Measurements from ENCODE around the gene NFIA.

NFIA gene

DNA sequence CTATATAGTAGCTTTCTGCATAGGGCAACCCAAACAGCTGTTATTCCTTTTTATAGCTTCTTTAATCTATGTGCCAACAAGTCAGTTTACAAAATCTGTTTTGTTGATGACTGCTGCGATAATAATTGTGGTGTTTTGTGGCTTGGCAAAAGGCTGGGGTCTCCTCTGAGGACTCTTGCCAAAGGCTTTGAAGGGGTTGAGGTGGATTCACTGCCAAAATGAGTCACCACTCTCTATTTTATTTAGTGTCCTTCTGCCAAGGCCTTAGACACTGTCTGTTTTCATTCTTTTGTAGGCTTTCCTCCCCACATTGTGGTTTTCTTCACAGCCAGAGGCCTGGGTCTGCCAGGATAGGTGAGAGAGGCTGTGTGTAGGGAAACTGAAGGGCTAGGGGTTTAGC, 161.8 kb downstream of the NFIA start:
- no peak overlapping the region for H3K4me3 ChIP-seq (ENCODE audit: control insufficient read depth, low read depth, low read length)
- TF ChIP-seq, protein P1, sequence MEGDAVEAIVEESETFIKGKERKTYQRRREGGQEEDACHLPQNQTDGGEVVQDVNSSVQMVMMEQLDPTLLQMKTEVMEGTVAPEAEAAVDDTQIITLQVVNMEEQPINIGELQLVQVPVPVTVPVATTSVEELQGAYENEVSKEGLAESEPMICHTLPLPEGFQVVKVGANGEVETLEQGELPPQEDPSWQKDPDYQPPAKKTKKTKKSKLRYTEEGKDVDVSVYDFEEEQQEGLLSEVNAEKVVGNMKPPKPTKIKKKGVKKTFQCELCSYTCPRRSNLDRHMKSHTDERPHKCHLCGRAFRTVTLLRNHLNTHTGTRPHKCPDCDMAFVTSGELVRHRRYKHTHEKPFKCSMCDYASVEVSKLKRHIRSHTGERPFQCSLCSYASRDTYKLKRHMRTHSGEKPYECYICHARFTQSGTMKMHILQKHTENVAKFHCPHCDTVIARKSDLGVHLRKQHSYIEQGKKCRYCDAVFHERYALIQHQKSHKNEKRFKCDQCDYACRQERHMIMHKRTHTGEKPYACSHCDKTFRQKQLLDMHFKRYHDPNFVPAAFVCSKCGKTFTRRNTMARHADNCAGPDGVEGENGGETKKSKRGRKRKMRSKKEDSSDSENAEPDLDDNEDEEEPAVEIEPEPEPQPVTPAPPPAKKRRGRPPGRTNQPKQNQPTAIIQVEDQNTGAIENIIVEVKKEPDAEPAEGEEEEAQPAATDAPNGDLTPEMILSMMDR (IDR thresholded peaks at IDR 0.05; ENCODE audit: control insufficient read depth, insufficient read depth, low read depth, low read length, missing control alignments) = no peak
- peak; percentile 13 for DNase-seq (ENCODE audit: low read depth)

DNA sequence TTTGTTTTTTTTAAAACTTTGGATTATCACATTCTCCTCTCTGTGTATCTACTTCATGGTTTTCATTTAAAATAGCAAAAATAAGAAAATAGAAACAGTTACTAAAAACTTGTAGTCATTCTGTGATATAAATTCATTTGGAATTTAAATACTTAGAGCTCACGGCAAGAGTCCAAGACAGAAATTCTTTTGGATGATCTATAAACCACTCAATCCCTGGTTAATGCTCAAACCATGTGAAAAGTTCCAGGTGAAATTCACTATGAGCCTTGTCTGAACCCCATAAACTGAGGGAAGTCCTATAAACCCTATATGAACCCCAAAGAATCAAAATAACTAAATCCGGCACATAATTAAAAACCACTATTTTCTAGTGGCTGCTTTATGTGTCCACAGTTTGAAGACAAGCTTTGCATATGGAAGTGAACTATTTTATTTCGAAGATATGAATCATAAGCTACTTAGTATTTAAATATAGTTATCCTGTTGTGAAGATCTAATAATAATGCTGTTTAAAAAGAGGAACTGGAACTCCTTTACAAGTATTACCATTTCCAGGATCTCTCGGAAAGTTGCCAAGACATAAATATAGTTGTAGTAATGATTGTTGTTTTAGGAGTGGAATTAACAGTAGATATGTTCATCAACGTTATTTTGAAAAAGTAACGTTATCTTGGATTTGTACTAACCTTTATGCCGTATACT, 163.5 kb downstream of the NFIA start:
- TF ChIP-seq, protein P1 (IDR thresholded peaks at IDR 0.05; ENCODE audit: control insufficient read depth, insufficient read depth, low read depth, low read length, missing control alignments) = no peak
- no peak for DNase-seq (ENCODE audit: low read depth)
- H3K4me3 ChIP-seq (ENCODE audit: control insufficient read depth, low read depth, low read length) = no peak overlapping the region

DNA sequence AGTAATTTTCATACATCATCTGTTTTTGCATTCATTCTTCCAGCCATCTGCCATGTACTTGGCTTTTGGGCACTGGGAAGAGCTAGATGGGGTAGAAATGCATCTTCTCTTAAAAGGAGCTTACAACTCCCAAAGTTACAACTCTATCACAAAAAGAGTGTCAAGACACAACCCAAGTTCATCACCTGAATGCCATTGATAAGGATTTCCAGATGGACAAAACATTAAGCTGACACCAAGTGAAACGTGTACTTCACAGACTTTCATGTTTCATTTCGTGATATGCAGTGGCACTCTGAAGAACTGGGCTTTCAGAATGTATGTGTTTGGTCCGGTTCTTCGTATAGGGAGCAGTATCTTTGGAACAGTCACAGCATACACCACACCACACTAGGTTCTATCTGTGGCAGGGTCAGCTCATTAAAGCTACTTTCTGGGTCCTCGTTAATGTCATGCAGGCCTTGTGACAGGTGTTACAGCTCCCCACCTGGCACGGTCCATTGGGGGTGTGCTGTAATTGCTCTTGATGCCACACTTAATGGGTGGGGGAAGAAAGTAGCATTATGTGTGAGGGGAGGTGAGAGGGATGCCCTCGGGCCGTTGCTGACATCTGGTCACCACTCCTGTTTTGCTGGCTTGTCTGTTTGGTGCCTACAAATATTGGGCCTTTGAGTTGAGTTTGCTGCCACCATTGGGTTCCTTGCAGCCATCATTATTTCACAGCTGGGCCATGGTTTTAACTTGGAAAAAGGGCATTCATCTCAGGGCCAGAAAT, 164.9 kb downstream of the NFIA start:
- TF ChIP-seq, protein P1 (IDR thresholded peaks at IDR 0.05; ENCODE audit: control insufficient read depth, insufficient read depth, low read depth, low read length, missing control alignments) = no peak
- DNase-seq (ENCODE audit: low read depth) = no peak
- no peak overlapping the region for H3K4me3 ChIP-seq (ENCODE audit: control insufficient read depth, low read depth, low read length)

DNA sequence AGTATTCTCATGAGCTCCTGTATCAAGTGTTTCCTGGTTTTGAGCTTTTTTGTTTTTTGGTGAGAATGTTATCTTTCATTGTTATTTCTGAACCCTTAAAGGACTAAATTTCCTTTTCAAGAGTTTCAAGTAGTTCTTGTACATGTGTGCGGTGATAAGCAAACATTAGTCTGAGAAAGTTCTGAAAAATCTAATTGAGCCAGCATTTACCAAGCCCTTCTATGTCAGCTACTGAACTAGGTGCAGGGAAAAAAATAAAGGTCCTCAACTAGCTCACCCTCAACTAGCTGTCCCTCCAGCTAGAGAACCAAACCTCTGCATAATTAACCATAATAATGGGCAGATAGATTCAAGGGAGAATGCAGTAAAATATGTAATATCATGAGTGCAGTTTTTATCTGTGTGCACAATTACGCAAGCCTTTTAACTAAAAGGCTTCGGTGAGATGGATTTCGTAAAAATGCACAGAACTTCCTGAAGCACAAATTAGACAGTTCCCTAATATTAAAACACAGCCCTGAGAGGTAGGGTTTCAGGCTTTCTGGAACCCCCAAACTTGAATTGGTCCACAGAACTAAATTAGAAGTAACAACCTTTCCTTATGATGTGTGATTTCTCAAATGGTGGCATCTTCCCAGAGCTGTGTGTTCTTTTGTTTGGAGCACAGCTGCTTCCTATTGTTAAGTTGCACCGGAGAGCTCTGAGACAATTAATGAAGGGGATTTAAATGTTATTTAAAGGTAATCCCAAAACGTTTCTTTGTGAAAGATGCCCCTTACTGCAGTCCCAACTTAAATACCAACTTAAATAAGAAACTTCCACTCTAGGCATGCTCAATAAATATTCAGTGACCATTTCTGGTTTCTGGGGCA, 165.8 kb downstream of the NFIA start:
- no peak overlapping the region for H3K4me3 ChIP-seq (ENCODE audit: control insufficient read depth, low read depth, low read length)
- TF ChIP-seq, protein P1 (IDR thresholded peaks at IDR 0.05; ENCODE audit: control insufficient read depth, insufficient read depth, low read depth, low read length, missing control alignments) = no peak
- DNase-seq (ENCODE audit: low read depth) = no peak

DNA sequence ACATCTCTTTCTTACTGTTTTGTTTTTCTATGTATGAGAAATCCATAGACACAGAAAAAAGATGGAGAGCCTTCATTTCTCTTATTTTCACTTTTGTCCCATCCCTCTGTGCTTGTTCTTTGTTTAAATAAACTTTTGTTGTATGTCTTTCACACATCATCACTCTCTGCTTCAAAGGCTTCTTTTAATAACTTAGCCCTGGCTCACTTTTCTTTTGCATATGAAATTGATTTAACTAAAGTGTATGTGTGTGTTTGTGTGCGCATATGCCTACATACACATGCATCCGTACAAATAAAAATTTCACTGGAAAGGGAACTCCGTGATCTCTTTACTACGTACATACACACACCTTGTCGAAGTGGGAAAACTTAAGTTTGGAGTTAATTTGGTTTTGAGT, 168.6 kb downstream of the NFIA start:
- H3K4me3 ChIP-seq (ENCODE audit: control insufficient read depth, low read depth, low read length) = no peak overlapping the region
- no peak for DNase-seq (ENCODE audit: low read depth)
- TF ChIP-seq, protein P1 (IDR thresholded peaks at IDR 0.05; ENCODE audit: control insufficient read depth, insufficient read depth, low read depth, low read length, missing control alignments) = no peak

DNA sequence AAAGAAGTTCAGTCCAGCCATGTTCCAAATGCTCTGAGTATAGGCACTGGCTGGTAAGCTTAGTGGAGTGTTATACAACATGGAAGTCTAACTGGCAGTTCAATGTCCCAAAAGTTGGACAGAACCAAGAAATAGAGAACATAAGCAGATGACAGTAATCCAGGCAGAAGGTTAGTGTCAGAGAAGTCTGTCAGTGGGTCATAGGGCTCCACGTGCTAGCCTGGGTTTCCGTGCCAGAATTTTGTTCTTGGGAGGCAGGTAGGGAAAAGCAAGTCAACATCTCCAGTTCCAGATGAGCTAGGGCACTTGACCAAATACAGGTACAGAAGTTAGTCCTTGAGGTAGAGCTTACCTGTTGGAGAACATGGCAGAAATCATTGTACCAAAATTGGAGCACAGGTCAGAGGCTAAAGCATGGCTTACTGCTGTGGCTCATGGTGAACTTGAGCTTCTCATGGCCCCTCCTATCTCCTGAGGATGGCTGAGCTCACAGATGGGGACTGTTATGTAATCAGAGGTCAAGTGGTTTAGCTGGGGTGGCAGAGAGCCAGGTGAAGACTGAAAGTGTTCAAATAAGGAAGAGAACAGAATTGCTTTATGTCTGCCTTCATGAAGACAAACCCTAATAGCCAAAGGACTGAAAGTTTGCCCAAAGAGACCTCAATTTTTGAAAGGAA, 170.8 kb downstream of the NFIA start:
- no peak overlapping the region for H3K4me3 ChIP-seq (ENCODE audit: control insufficient read depth, low read depth, low read length)
- DNase-seq (ENCODE audit: low read depth) = no peak
- TF ChIP-seq, protein P1 (IDR thresholded peaks at IDR 0.05; ENCODE audit: control insufficient read depth, insufficient read depth, low read depth, low read length, missing control alignments) = no peak
